Activated T-helper 1 cell treated with anti-CD3 and anti-CD28 coated beads, Interleukin-2, amount 50 U/mL, for 16 hours (primary cell): Measurements from ENCODE around the gene LGALS9C.
"Not testable (repeated sequence)": the region's sequence is repeated elsewhere in the genome, so short reads cannot be mapped to it uniquely, and the experiment has no call there.

Source experiments
- DNase-seq, 2 donors: peaks; one replicate each; pipeline ENCODE4 v3.0.0-alpha.2; 2020; ENCODE audit warnings: low read depth in 1 of 2, low spot score in 1 of 2

LGALS9C gene

DNA sequence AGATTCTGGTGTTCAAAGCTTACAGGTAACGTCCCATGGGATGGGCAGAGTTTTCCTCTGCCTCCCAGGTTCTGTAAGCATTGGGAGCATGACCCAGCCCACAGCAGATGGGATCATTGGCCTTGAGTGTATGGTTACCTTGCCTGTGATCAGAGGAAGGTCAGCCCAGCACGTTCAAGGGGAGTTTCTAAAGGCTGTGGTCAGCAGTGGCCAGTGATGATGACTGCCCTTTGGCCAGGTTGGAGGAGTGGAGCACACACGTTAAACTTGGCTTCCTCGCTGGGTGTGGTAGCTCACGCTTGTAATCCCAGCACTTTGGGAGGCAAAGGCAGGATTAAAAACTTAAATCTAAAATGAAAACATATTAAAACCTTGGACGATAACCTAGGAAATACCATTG is 51.8 kb downstream of the LGALS9C start:
- not testable (repeated sequence) for DNase-seq

GRCh38 chr17:18528899-18529500 is 52.4 kb downstream of the LGALS9C start:
- not testable (repeated sequence) for DNase-seq

DNA sequence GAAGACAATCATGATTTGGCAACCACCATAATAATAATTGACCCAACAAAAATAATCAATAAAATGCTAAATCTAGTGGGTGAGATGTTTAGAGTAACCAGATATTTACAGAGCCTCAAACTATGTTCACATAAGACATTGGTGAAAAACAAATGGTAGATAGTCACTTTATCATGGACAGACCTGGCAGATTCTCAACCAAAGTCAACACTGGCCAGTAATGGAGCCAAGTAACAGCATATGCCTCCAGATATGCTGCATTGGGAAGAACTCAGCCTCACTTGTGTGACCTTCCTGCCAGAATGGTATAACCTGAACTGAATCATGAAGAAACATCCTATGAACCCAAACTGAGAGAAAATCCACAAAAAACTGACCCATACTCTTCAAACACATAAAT is 53.8 kb downstream of the LGALS9C start:
- not testable (repeated sequence) for DNase-seq

GRCh38 chr17:18542234-18542633 is 65.6 kb downstream of the LGALS9C start:
- DNase-seq: not testable (repeated sequence)

- not testable (repeated sequence) for DNase-seq
These were observed 66.3 kb downstream of the LGALS9C start for GRCh38 chr17:18542907-18543306.
